Sigmoid colon (tissue), 7 donors: Measurements from ENCODE around the gene FRRS1. TPM values are rescaled to one million over a fixed set of nuclear protein-coding genes. Genes with fewer than 3 reads are reported as not detected.

Experiments used
- DNase-seq: peaks from one replicate; pipeline ENCODE4 v3.0.0-alpha.2; 2019
- H3K27ac ChIP-seq, 4 donors: fragments of 200-600 bp; sonication (generic); one replicate each; pipeline ENCODE4 v1.5.1; 2016 to 2019; ENCODE audit warnings: mild to moderate bottlenecking in 1 of 4
- H3K27me3 ChIP-seq, 3 donors: fragments of 200-600 bp; sonication (generic); one replicate each; pipeline ENCODE4 v1.5.1; 2019; ENCODE audit warnings: mild to moderate bottlenecking in 1 of 3
- H3K36me3 ChIP-seq, 4 donors: fragments of 200-600 bp; sonication (generic); one replicate each; pipeline ENCODE4 v1.5.1; 2016 to 2019
- H3K4me1 ChIP-seq, 4 donors: fragments of 200-600 bp; sonication (generic); one replicate each; pipeline ENCODE4 v1.5.1; 2017 to 2019
- H3K4me3 ChIP-seq, 4 donors: fragments of 200-600 bp; sonication (generic); one replicate each; pipeline ENCODE4 v1.5.1; 2017 to 2019; ENCODE audit warnings: mild to moderate bottlenecking in 2 of 4, moderate library complexity in 1 of 4
- H3K9me3 ChIP-seq, 4 donors: fragments of 200-600 bp in 3 of 4; sonication (generic) in 3 of 4; one replicate each; pipeline versions ENCODE4 v1.5.1 to v1.6.1; 2013 to 2019
- EP300 ChIP-seq, 4 donors: sonication (generic); formaldehyde crosslinking; IDR thresholded peaks; one replicate each; pipeline ENCODE4 v1.6.1; 2017; ENCODE audit warnings: antibody characterized with exemption in 4 of 4
- POLR2A ChIP-seq, 2 donors: fragments of 450-650 bp; IDR thresholded peaks; one replicate each; pipeline ENCODE4 v1.6.1; 2016; ENCODE audit warnings: antibody characterized with exemption in 2 of 2, mild to moderate bottlenecking in 2 of 2, moderate library complexity in 2 of 2
- POLR2AphosphoS5 ChIP-seq, 4 donors: sonication (generic); formaldehyde crosslinking; IDR thresholded peaks; one replicate each; pipeline ENCODE4 v1.6.1; 2017; ENCODE audit warnings: antibody characterized with exemption in 4 of 4
- WGBS, 2 donors: extraction: QIAGEN DNeasy Blood & Tissue Kit; methylation state at CpG; one replicate each; pipeline ENCODE4 v1.1.7; 2013; 5-methylcytosine and 5-hydroxymethylcytosine counted together
- intact Hi-C: fragments of 100-400 bp; cut with DNase I; formaldehyde crosslinking; loops from one replicate; pipeline ENCODE4 v1.15.1; 2023
- polyA plus RNA-seq, 3 donors: library from polyadenylated mRNA; stranded (reverse); fragments of 200-250 nt; gene quantifications; one replicate each; pipeline ENCODE4 v1.2.3, GENCODE V29; 2013
- total RNA-seq, 4 donors: library from RNA; depleted of rRNA; stranded (reverse); fragments of >200 nt; gene quantifications; one replicate each; pipeline ENCODE4 v1.1.0, GENCODE V29; 2016
- TF ChIP-seq, protein P1 (sequence below), 4 experiments: fragments of 450-650 bp in 3 of 4; fragments of 200-600 bp in 1 of 4; IDR thresholded peaks; one replicate each; pipeline ENCODE4 v1.5.1; 2016 to 2019; ENCODE audit warnings: antibody characterized with exemption in 4 of 4, mild to moderate bottlenecking in 3 of 4, moderate library complexity in 2 of 4
- donor health status: healthy with polysubstance abuse.
- donor health status: Bipolar disorder and iron deficiency.
- donor health status: healthy.

FRRS1 gene
- total and polyA plus RNA-seq, 7 donors, result 1.6 to 5.6 (median 3.6) TPM

GRCh38 chr1:99756598-99756997 lies 9.8 kb downstream of the FRRS1 start:
- Histone ChIP-seq H3K27me3 (no peaks in the 10 kb centered on the region), H3K4me3 (no peak overlapping the region), H3K9me3 (no peaks in the 10 kb centered on the region), H3K4me1 (peaks cover 0 to 6% (median 0%) of the 10 kb centered on the region in 4 donors), H3K36me3 (no peaks in the 10 kb centered on the region), H3K27ac (no peak overlapping the region)
- intact Hi-C loops, result no loop called here
- DNase-seq, result no peak
- peak in 1 of 4 donors; percentile 35 for TF ChIP-seq POLR2AphosphoS5 (IDR thresholded peaks at IDR 0.05)
- no peak for TF ChIP-seq EP300 (IDR thresholded peaks at IDR 0.05)
- TF ChIP-seq, protein P1, sequence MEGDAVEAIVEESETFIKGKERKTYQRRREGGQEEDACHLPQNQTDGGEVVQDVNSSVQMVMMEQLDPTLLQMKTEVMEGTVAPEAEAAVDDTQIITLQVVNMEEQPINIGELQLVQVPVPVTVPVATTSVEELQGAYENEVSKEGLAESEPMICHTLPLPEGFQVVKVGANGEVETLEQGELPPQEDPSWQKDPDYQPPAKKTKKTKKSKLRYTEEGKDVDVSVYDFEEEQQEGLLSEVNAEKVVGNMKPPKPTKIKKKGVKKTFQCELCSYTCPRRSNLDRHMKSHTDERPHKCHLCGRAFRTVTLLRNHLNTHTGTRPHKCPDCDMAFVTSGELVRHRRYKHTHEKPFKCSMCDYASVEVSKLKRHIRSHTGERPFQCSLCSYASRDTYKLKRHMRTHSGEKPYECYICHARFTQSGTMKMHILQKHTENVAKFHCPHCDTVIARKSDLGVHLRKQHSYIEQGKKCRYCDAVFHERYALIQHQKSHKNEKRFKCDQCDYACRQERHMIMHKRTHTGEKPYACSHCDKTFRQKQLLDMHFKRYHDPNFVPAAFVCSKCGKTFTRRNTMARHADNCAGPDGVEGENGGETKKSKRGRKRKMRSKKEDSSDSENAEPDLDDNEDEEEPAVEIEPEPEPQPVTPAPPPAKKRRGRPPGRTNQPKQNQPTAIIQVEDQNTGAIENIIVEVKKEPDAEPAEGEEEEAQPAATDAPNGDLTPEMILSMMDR (IDR thresholded peaks at IDR 0.05), result no peak
- 70 to 77% methylated on average over 3 of the region's 3 CpGs for WGBS, 2 donors

DNA sequence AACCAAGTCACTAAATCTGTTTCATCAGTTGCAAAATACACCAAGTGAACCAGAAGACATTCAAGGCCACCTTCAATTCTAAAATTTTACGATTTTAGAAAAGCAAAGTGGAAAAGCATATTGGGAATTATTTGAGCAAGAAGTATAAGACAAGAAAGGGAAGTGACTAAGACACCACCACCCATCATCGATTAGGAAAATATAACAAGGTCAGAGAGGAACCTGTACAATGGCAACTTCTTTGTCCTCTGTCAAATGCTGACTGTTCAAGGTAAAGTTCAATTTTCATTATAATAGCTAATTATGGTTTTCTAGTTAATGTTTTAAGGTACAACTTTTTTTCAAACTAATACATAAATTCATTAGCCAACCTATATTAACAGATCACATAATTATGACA lies 10.8 kb downstream of the FRRS1 start:
- DNase-seq, result no peak
- 81 to 91% methylated on average over 2 of the region's 2 CpGs for WGBS, 2 donors
- peaks cover 0 to 6% (median 0%) of the 10 kb centered on the region in 4 donors for H3K4me1 ChIP-seq
- no peaks in the 10 kb centered on the region for H3K9me3 ChIP-seq
- no peak overlapping the region for H3K4me3 ChIP-seq
- H3K27ac ChIP-seq, result peak overlapping the region in 1 of 4 donors; percentile 31
- no peak for TF ChIP-seq POLR2A (IDR thresholded peaks at IDR 0.05)
- no peak for TF ChIP-seq EP300 (IDR thresholded peaks at IDR 0.05)
- H3K27me3 ChIP-seq, result no peaks in the 10 kb centered on the region
- intact Hi-C loops, result no loop called here
- H3K36me3 ChIP-seq, result no peaks in the 10 kb centered on the region

GRCh38 chr1:99754697-99755096 lies 11.7 kb downstream of the FRRS1 start:
- intact Hi-C loops, result no loop called here
- 87 to 90% methylated on average over 5 of the region's 5 CpGs for WGBS, 2 donors

GRCh38 chr1:99754055-99754626 lies 12.3 kb downstream of the FRRS1 start:
- Histone ChIP-seq H3K27me3 (no peaks in the 10 kb centered on the region), H3K4me1 (peaks cover 0 to 6% (median 0%) of the 10 kb centered on the region in 4 donors), H3K4me3 (no peak overlapping the region), H3K9me3 (no peaks in the 10 kb centered on the region), H3K27ac (no peak overlapping the region), H3K36me3 (no peaks in the 10 kb centered on the region)
- TF ChIP-seq POLR2A (IDR thresholded peaks at IDR 0.05), result no peak
- TF ChIP-seq POLR2AphosphoS5 (IDR thresholded peaks at IDR 0.05), result no peak
- TF ChIP-seq, protein P1 (IDR thresholded peaks at IDR 0.05), result no peak
- TF ChIP-seq EP300 (IDR thresholded peaks at IDR 0.05), result no peak
- intact Hi-C loops, result no loop called here
- no peak for DNase-seq
- 85 to 92% methylated on average over 2 of the region's 2 CpGs for WGBS, 2 donors

More at GRCh38 chr1:99754697-99755096, 11.7 kb downstream of the FRRS1 start:
- Histone ChIP-seq H3K36me3 (no peaks in the 10 kb centered on the region), H3K9me3 (no peaks in the 10 kb centered on the region), H3K4me1 (peaks cover 0 to 6% (median 0%) of the 10 kb centered on the region in 4 donors), H3K27me3 (no peaks in the 10 kb centered on the region), H3K4me3 (no peak overlapping the region), H3K27ac (no peak overlapping the region)
- no peak for DNase-seq
- TF ChIP-seq, protein P1 (IDR thresholded peaks at IDR 0.05), result no peak
- TF ChIP-seq POLR2AphosphoS5 (IDR thresholded peaks at IDR 0.05) (no peak), EP300 (IDR thresholded peaks at IDR 0.05) (no peak), POLR2A (IDR thresholded peaks at IDR 0.05) (no peak)

DNA sequence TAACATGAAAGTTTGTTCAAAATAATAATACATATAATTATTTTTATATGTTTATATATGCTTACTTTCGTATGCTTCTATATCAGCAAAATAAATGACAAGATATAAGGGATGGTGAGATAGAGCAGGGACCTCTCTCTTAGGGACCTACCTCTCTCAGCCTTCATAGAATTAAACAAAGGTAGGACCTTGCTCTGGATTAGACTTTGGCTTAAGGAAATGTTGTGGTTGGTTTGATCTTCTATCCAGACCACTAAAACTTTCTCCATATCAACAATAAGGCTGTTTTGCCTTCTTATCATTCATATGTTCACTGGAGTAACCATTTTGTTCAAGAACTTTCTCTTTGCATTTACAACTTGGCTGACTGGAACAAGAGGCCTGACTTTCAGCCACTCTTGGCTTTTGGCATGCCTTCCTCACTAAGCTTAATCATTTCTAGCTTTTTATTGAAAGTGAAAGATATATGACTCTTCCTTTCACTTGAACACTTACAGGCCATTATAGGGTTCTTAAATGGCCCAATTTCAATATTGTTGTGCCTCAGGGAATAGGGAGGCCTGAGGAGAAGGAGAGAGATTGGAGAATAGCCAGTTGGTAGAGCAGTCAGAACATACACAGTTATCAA lies 14.4 kb downstream of the FRRS1 start:
- WGBS, 2 donors, result 39 to 89% methylated on average over 1 of the region's 1 CpG
- Histone ChIP-seq H3K27me3 (no peaks in the 10 kb centered on the region), H3K9me3 (no peaks in the 10 kb centered on the region), H3K27ac (no peak overlapping the region), H3K36me3 (no peaks in the 10 kb centered on the region), H3K4me3 (no peak overlapping the region), H3K4me1 (no peaks in the 10 kb centered on the region)
- TF ChIP-seq EP300 (IDR thresholded peaks at IDR 0.05) (no peak), POLR2AphosphoS5 (IDR thresholded peaks at IDR 0.05) (no peak), POLR2A (IDR thresholded peaks at IDR 0.05) (no peak)
- TF ChIP-seq, protein P1 (IDR thresholded peaks at IDR 0.05), result no peak
- no peak for DNase-seq
- intact Hi-C loops, result no loop called here
